Gastrocnemius medialis (tissue), 4 donors: ENCODE measurements around the gene AGAP1.

Source experiments
- CTCF ChIP-seq, 5 experiments: fragments of 450-650 bp in 3 of 5; fragments of 200-600 bp in 2 of 5; sonication (generic) in 2 of 5; IDR thresholded peaks in 4 of 5; conservative IDR thresholded peaks in 1 of 5; 1 replicate in 4 of 5; 2 replicates in 1 of 5; pipeline ENCODE4 v1.5.1; 2016 to 2019; ENCODE audit warnings: antibody characterized with exemption in 5 of 5, mild to moderate bottlenecking in 3 of 5, moderate library complexity in 3 of 5
- POLR2A ChIP-seq, 2 donors: fragments of 450-650 bp; IDR thresholded peaks; one replicate each; pipeline ENCODE4 v1.6.1; 2017; ENCODE audit warnings: antibody characterized with exemption in 2 of 2, mild to moderate bottlenecking in 2 of 2, moderate library complexity in 2 of 2

GRCh38 chr2:235483313-235483712 lies 10.5 kb upstream of the AGAP1 start:
- TF ChIP-seq CTCF (IDR thresholded peaks at IDR 0.05 in 4 of 5, conservative IDR thresholded peaks at IDR 0.05 in 1 of 5) = no peak
- TF ChIP-seq POLR2A (IDR thresholded peaks at IDR 0.05) = no peak
